Osteocyte (in vitro differentiated cells): ENCODE measurements around the gene TET2. TPM values are rescaled to one million over a fixed set of nuclear protein-coding genes. Genes with fewer than 3 reads are reported as not detected.

Source experiments
- DNase-seq: peaks from one replicate; pipeline ENCODE4 v3.0.0; 2021; ENCODE audit warnings: mixed read lengths; ENCODE audit not compliant: unreplicated experiment; ENCODE audit errors: extremely low spot score
- H3K27ac Mint-ChIP-seq: one replicate; pipeline ENCODE4 v1.8.0; 2021; ENCODE audit warnings: mild to moderate bottlenecking, mixed read lengths; ENCODE audit not compliant: unreplicated experiment
- H3K27me3 Mint-ChIP-seq: one replicate; pipeline ENCODE4 v1.8.0; 2021; ENCODE audit warnings: mixed read lengths; ENCODE audit not compliant: unreplicated experiment
- H3K36me3 Mint-ChIP-seq: one replicate; pipeline ENCODE4 v1.8.0; 2021; ENCODE audit warnings: mixed read lengths; ENCODE audit not compliant: unreplicated experiment
- H3K4me1 Mint-ChIP-seq: one replicate; pipeline ENCODE4 v1.8.0; 2021; ENCODE audit warnings: mixed read lengths; ENCODE audit not compliant: unreplicated experiment
- H3K4me3 Mint-ChIP-seq: one replicate; pipeline ENCODE4 v1.8.0; 2021; ENCODE audit warnings: mild to moderate bottlenecking, moderate library complexity, mixed read lengths; ENCODE audit not compliant: unreplicated experiment
- H3K9me3 Mint-ChIP-seq: one replicate; pipeline ENCODE4 v1.8.0; 2021; ENCODE audit warnings: mixed read lengths; ENCODE audit not compliant: unreplicated experiment
- total RNA-seq: library from RNA; stranded (reverse); gene quantifications from 2 replicates; pipeline ENCODE4 v1.2.1, GENCODE V29; 2021
- TF ChIP-seq, protein P1 (sequence below): fragments of 200-600 bp; sonication (generic); IDR thresholded peaks from 2 replicates; pipeline ENCODE4 v1.5.0; 2021; ENCODE audit warnings: antibody characterized with exemption, mild to moderate bottlenecking, moderate library complexity

The TET2 gene
- total RNA-seq, 1 donor from 2014 or later: 23.7 TPM

DNA sequence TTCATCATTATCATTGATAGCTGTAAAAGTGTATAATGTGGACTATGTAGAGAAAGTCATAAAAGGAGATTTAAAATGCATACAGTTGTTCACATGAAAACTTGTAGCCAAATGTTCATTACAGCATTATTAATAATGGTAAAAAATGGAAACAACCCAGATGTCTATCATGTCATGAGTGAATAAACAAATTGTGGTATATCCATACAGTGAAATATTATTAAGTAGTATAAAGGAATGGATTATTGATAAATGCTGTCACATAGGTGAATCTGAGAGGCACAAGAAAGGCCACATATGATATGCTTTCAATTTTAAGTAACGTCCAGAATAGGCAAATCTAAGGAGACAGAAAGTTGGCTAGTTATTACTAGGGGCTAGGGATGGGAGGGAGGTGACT is 7.1 kb downstream of the TET2 start:
- Mint-ChIP-seq H3K4me1 (peaks cover 36% of the 10 kb centered on the region), H3K4me3 (no peak overlapping the region)
- no peak for DNase-seq

DNA sequence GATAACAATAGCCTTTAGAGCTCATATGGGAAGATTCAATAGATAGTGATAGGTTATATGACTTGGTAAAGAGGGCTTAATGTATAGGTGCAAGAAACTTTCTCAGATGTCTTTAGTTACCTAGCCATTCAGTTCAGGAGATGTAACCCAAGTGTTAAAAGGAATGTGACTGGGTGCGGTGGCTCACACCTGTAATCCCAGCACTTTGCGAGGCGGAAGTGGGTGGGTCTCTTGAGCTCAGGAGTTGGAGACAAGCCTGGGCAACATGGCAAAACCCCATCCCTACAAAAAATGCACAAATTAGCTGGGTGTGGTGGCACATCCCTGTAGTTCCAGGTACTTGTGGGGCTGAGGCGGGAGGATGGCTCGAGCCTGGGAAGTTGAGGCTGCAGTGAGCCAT is 7.9 kb downstream of the TET2 start:
- Mint-ChIP-seq H3K36me3 (peaks cover 10% of the 10 kb centered on the region), H3K9me3 (no peaks in the 10 kb centered on the region), H3K4me3 (no peak overlapping the region), H3K27me3 (no peaks in the 10 kb centered on the region), H3K27ac (no peak overlapping the region), H3K4me1 (peaks cover 29% of the 10 kb centered on the region)
- TF ChIP-seq, protein P1, sequence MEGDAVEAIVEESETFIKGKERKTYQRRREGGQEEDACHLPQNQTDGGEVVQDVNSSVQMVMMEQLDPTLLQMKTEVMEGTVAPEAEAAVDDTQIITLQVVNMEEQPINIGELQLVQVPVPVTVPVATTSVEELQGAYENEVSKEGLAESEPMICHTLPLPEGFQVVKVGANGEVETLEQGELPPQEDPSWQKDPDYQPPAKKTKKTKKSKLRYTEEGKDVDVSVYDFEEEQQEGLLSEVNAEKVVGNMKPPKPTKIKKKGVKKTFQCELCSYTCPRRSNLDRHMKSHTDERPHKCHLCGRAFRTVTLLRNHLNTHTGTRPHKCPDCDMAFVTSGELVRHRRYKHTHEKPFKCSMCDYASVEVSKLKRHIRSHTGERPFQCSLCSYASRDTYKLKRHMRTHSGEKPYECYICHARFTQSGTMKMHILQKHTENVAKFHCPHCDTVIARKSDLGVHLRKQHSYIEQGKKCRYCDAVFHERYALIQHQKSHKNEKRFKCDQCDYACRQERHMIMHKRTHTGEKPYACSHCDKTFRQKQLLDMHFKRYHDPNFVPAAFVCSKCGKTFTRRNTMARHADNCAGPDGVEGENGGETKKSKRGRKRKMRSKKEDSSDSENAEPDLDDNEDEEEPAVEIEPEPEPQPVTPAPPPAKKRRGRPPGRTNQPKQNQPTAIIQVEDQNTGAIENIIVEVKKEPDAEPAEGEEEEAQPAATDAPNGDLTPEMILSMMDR: no peak
- no peak for DNase-seq

More for the DNA sequence above, 7.1 kb downstream of the TET2 start:
- TF ChIP-seq, protein P1: no peak
- no peaks in the 10 kb centered on the region for H3K27me3 Mint-ChIP-seq
- H3K27ac Mint-ChIP-seq: no peak overlapping the region
- no peaks in the 10 kb centered on the region for H3K9me3 Mint-ChIP-seq
- peaks cover 8% of the 10 kb centered on the region for H3K36me3 Mint-ChIP-seq

DNA sequence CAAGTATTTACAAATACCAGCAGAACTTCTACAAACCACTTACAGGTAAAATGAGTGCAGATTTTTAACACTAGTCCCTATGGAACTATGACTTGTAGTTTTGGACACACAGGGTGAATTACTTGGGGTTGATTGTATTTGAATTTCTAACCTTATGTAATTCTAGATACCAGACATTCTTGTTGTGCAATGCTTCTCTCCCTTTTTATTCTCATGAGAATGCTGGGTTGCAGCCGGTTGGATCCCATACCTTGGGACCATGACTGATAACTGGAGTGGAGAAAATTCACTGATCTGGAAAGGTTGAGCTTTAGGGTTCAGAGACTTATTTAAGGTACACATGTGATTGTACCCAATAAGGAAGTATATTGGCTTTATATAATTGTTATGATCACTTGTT is 8.8 kb downstream of the TET2 start:
- no peaks in the 10 kb centered on the region for H3K27me3 Mint-ChIP-seq
- no peak overlapping the region for H3K4me3 Mint-ChIP-seq
- no peak for DNase-seq
- TF ChIP-seq, protein P1: no peak
- H3K27ac Mint-ChIP-seq: no peak overlapping the region
- H3K4me1 Mint-ChIP-seq: peaks cover 22% of the 10 kb centered on the region
- peaks cover 12% of the 10 kb centered on the region for H3K36me3 Mint-ChIP-seq
- no peaks in the 10 kb centered on the region for H3K9me3 Mint-ChIP-seq

DNA sequence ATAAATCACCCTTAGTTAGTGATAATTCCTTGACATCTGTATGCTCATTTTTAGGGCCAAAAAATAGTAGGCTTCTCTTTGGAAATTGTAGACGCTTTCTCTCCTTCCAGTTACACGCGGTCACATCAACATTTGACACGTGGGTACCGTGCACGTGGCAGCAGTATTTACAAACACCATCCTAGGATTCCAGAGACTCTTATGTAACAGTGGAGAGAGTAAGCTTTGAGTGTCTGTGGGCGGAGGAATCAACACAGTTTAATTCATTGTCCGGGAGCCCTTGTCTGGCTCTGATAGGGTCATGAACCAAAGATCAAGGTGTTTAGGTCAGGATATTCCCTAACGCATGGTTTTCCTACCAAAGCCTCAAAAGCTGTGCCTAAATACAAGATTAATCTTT is 12.2 kb downstream of the TET2 start:
- H3K4me3 Mint-ChIP-seq: no peak overlapping the region
- no peak for DNase-seq

DNA sequence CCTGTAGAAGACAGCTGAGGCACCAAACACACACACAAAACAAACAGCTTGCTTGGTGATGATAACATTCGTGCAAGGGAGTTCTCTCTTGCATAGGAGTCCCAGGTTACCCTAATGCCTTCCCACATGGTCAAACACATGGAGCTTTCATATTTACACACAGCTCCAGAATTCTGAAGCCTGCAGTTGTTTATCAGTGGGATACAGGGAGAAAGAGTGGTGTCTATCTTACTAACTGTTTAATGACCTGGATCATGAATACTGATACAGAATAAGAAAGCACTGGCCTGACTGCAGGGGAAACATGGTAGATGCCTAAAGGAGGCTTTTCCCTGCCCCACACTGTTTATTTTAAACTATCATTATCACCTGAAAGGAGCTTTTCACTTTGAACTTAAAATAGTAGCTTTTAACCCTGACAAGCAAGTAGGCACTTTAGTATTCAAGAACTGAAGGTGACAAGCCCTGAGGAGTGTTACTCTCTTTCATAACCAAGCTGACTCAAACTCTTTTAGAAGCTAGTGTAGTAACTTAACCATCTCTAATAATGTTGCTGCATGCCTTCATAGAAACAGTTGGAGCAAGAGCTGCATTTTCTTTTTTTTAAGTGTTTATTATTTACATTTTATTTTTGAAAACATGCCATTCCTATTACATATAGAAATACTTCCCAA is 15.6 kb downstream of the TET2 start:
- H3K9me3 Mint-ChIP-seq: no peaks in the 10 kb centered on the region
- H3K27ac Mint-ChIP-seq: no peak overlapping the region

More for the DNA sequence above, 12.2 kb downstream of the TET2 start:
- TF ChIP-seq, protein P1: no peak
- peaks cover 11% of the 10 kb centered on the region for H3K36me3 Mint-ChIP-seq
- H3K27ac Mint-ChIP-seq: no peak overlapping the region
- no peaks in the 10 kb centered on the region for H3K27me3 Mint-ChIP-seq
- H3K4me1 Mint-ChIP-seq: peaks cover 20% of the 10 kb centered on the region
- no peaks in the 10 kb centered on the region for H3K9me3 Mint-ChIP-seq

More for the DNA sequence above, 15.6 kb downstream of the TET2 start:
- Mint-ChIP-seq H3K4me1 (peaks cover 3% of the 10 kb centered on the region), H3K4me3 (no peak overlapping the region), H3K36me3 (peaks cover 6% of the 10 kb centered on the region), H3K27me3 (no peaks in the 10 kb centered on the region)
- TF ChIP-seq, protein P1: no peak
- no peak for DNase-seq
